Panc1 (cell line): ENCODE measurements around the gene DVL3. TPM values are rescaled to one million over a fixed set of nuclear protein-coding genes. Genes with fewer than 3 reads are reported as not detected.

Source experiments
- ATAC-seq: fragments of 200-7000 bp; cut with Tn5 transposase; 2 replicates; pipeline ENCODE4 v1.9.1; 2020; ENCODE audit warnings: mild to moderate bottlenecking, moderate library complexity
- BruUV-seq: library from RNA; stranded (reverse); fragments of 400-500 nt; replicated peaks from 2 replicates; lab custom pipeline; 2021; lab: Mats Ljungman, UMichigan
- CTCF ChIA-PET: fragments of 300-600 bp; sonication (Branson Sonifier 250); formaldehyde crosslinking; loops from one replicate; lab custom pipeline; 2022; ENCODE audit warnings: antibody characterized with exemption; lab: Charles Lee
- POLR2A ChIA-PET: fragments of 300-600 bp; sonication (Branson Sonifier 250); formaldehyde crosslinking; loops from one replicate; lab custom pipeline; 2022; ENCODE audit warnings: antibody characterized with exemption; lab: Charles Lee
- DNase-seq: peaks from one replicate; pipeline ENCODE4 v3.0.0-alpha.2; 2010; ENCODE audit warnings: low read depth, low spot score
- H3K27ac ChIP-seq: 2 replicates; pipeline ENCODE4 v1.5.1; 2011; ENCODE audit warnings: mild to moderate bottlenecking, low read length, inconsistent platforms
- H3K27me3 ChIP-seq: fragments of 200-500 bp; sonication (Bioruptor generic); 2 replicates; pipeline ENCODE4 v1.6.0; 2014; ENCODE audit warnings: low read length, inconsistent platforms; ENCODE audit not compliant: control insufficient read depth, insufficient read depth
- H3K36me3 ChIP-seq: fragments of 200-500 bp; sonication (Bioruptor generic); 2 replicates; pipeline ENCODE4 v1.5.1; 2014; ENCODE audit warnings: inconsistent platforms, mild to moderate bottlenecking, low read length, moderate library complexity; ENCODE audit not compliant: control insufficient read depth, insufficient read depth
- H3K4me1 ChIP-seq: 2 replicates; pipeline ENCODE4 v1.5.1; 2011; ENCODE audit warnings: inconsistent platforms, mild to moderate bottlenecking, low read length, moderate library complexity; ENCODE audit not compliant: control insufficient read depth, insufficient read depth
- H3K4me3 ChIP-seq, 2 experiments: 2 replicates each; pipeline ENCODE4 v1.5.1; 2011 to 2012; ENCODE audit warnings: low read depth in 2 of 2, low read length in 2 of 2, mild to moderate bottlenecking in 2 of 2, inconsistent platforms in 1 of 2, moderate library complexity in 1 of 2
- H3K9me3 ChIP-seq: fragments of 200-500 bp; sonication (Bioruptor generic); 2 replicates; pipeline ENCODE4 v1.5.1; 2014; ENCODE audit warnings: low read depth, mild to moderate bottlenecking, inconsistent platforms, low read length, moderate library complexity; ENCODE audit not compliant: control insufficient read depth, insufficient read depth
- POLR2AphosphoS5 ChIP-seq: IDR thresholded peaks from 2 replicates; pipeline ENCODE4 v1.6.1; 2012; ENCODE audit warnings: mild to moderate bottlenecking, low read depth, low read length, moderate library complexity
- SIN3A ChIP-seq: IDR thresholded peaks from 2 replicates; pipeline ENCODE4 v1.6.1; 2012; ENCODE audit warnings: low read depth, mild to moderate bottlenecking, low read length, moderate library complexity, borderline replicate concordance; ENCODE audit not compliant: insufficient read depth
- TCF7L2 ChIP-seq: IDR thresholded peaks from 2 replicates; pipeline ENCODE4 v1.6.1; 2011; ENCODE audit warnings: mild to moderate bottlenecking, low read depth, low read length, inconsistent platforms
- in situ Hi-C: cut with HindIII; loops from 2 replicates; pipeline ENCODE4 v1.10.0; 2016; ENCODE audit warnings: low sequenced_read_pairs, low pct_unique_long_range_greater_than_20kb
- intact Hi-C: fragments of 100-400 bp; cut with micrococcal nuclease; formaldehyde crosslinking; loops from one replicate; pipeline ENCODE4 v1.10.0; 2022; ENCODE audit not compliant: unreplicated experiment
- total RNA-seq: library from RNA; stranded (reverse); gene quantifications from one replicate; pipeline ENCODE4 v1.2.1, GENCODE V29; 2021; ENCODE audit not compliant: unreplicated experiment
- TF ChIP-seq, protein P1 (sequence below): fragments of 450-650 bp; IDR thresholded peaks from 2 replicates; pipeline ENCODE4 v1.5.1; 2017; ENCODE audit warnings: mild to moderate bottlenecking
- TF ChIP-seq, protein P2 (sequence below), 2 experiments: IDR thresholded peaks; 2 replicates each; pipeline ENCODE4 v1.6.1; 2011 to 2012; ENCODE audit warnings: low read depth in 2 of 2, control low read depth in 1 of 2, low read length in 1 of 2, mild to moderate bottlenecking in 1 of 2, moderate library complexity in 1 of 2; ENCODE audit not compliant: insufficient read depth in 1 of 2

DVL3 gene
- total RNA-seq, 1 experiment from 2014 or later: 97.2 TPM

DNA sequence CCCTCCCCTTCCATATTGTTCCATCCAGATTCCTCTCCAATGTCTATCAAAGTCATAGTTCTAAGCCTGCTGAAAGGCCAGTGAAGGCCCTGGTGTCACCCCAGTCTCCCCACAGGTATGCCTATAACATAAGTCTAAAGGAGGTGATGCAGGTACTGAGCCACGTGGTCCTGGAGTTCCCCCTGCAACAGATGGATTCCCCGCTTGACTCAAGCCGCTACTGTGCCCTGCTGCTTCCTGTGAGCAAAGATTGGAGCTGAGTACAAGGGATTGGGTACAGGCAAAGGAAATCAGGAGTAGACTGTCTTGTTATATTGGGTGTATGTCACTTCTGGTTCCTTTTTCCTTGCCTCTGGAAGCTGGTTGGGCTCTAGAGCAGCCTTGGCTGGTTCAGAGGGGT, 11.8 kb upstream of the DVL3 start:
- Histone ChIP-seq H3K4me3 (no peak overlapping the region), H3K27ac (no peak overlapping the region), H3K36me3 (peaks cover 18% of the 10 kb centered on the region), H3K4me1 (no peaks in the 10 kb centered on the region), H3K27me3 (no peaks in the 10 kb centered on the region), H3K9me3 (no peaks in the 10 kb centered on the region)
- ChIA-PET CTCF (no interaction called here), POLR2A (no interaction called here)
- TF ChIP-seq POLR2AphosphoS5 (no peak), SIN3A (no peak), TCF7L2 (no peak)
- TF ChIP-seq, protein P1, sequence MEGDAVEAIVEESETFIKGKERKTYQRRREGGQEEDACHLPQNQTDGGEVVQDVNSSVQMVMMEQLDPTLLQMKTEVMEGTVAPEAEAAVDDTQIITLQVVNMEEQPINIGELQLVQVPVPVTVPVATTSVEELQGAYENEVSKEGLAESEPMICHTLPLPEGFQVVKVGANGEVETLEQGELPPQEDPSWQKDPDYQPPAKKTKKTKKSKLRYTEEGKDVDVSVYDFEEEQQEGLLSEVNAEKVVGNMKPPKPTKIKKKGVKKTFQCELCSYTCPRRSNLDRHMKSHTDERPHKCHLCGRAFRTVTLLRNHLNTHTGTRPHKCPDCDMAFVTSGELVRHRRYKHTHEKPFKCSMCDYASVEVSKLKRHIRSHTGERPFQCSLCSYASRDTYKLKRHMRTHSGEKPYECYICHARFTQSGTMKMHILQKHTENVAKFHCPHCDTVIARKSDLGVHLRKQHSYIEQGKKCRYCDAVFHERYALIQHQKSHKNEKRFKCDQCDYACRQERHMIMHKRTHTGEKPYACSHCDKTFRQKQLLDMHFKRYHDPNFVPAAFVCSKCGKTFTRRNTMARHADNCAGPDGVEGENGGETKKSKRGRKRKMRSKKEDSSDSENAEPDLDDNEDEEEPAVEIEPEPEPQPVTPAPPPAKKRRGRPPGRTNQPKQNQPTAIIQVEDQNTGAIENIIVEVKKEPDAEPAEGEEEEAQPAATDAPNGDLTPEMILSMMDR: no peak
- TF ChIP-seq, protein P2, sequence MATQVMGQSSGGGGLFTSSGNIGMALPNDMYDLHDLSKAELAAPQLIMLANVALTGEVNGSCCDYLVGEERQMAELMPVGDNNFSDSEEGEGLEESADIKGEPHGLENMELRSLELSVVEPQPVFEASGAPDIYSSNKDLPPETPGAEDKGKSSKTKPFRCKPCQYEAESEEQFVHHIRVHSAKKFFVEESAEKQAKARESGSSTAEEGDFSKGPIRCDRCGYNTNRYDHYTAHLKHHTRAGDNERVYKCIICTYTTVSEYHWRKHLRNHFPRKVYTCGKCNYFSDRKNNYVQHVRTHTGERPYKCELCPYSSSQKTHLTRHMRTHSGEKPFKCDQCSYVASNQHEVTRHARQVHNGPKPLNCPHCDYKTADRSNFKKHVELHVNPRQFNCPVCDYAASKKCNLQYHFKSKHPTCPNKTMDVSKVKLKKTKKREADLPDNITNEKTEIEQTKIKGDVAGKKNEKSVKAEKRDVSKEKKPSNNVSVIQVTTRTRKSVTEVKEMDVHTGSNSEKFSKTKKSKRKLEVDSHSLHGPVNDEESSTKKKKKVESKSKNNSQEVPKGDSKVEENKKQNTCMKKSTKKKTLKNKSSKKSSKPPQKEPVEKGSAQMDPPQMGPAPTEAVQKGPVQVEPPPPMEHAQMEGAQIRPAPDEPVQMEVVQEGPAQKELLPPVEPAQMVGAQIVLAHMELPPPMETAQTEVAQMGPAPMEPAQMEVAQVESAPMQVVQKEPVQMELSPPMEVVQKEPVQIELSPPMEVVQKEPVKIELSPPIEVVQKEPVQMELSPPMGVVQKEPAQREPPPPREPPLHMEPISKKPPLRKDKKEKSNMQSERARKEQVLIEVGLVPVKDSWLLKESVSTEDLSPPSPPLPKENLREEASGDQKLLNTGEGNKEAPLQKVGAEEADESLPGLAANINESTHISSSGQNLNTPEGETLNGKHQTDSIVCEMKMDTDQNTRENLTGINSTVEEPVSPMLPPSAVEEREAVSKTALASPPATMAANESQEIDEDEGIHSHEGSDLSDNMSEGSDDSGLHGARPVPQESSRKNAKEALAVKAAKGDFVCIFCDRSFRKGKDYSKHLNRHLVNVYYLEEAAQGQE (IDR thresholded peaks at IDR 0.05; ENCODE audit: insufficient read depth in 1 of 2, low read depth in 2 of 2, low read length in 1 of 2): no peak
- intact Hi-C loops: loop anchor here (10.0 kb wide), 1 partner anchor 141 kb away; no protein-coding TSS in a partner anchor
- DNase-seq: no peak
- BruUV-seq: no TSS peak
- in situ Hi-C loops: no loop called here
- ATAC-seq: no peak

DNA sequence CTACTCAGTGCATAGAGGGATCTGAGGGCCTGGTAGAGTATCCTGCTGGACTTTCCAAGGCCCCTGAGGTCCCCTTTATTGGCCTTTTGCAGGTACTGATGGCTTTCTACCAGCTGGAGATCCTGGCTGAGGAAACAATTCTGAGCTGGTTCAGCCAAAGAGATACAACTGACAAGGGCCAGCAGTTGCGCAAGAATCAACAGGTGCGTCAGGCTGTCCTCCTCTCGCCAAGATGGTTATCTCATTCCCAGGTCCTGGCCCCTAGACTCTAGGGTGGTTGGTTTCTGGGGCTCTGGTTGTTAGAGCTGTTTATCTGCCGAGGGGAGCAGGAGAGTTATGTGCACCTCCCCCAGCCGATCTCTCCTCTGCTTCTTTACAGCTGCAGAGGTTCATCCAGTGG, 10.7 kb upstream of the DVL3 start:
- Histone ChIP-seq H3K27me3 (no peaks in the 10 kb centered on the region), H3K36me3 (peaks cover 18% of the 10 kb centered on the region), H3K27ac (no peak overlapping the region), H3K9me3 (no peaks in the 10 kb centered on the region), H3K4me1 (no peaks in the 10 kb centered on the region), H3K4me3 (no peak overlapping the region)
- ChIA-PET POLR2A (interaction anchor here (0.6 kb wide), 1 partner anchor 138 kb away, joined by 7 read pairs; no protein-coding TSS in a partner anchor), CTCF (no interaction called here)
- BruUV-seq: no TSS peak
- DNase-seq (no peak), ATAC-seq (no peak)
- intact Hi-C loops: loop anchor here (10.0 kb wide), 1 partner anchor 140 kb away; no protein-coding TSS in a partner anchor
- TF ChIP-seq TCF7L2 (no peak), SIN3A (no peak), POLR2AphosphoS5 (no peak)
- TF ChIP-seq, protein P1: no peak
- TF ChIP-seq, protein P2 (IDR thresholded peaks at IDR 0.05; ENCODE audit: insufficient read depth in 1 of 2, low read depth in 2 of 2, low read length in 1 of 2): no peak
- in situ Hi-C loops: no loop called here
